ENCODE results near the gene RPS6KA2.

The RPS6KA2 gene

DNA sequence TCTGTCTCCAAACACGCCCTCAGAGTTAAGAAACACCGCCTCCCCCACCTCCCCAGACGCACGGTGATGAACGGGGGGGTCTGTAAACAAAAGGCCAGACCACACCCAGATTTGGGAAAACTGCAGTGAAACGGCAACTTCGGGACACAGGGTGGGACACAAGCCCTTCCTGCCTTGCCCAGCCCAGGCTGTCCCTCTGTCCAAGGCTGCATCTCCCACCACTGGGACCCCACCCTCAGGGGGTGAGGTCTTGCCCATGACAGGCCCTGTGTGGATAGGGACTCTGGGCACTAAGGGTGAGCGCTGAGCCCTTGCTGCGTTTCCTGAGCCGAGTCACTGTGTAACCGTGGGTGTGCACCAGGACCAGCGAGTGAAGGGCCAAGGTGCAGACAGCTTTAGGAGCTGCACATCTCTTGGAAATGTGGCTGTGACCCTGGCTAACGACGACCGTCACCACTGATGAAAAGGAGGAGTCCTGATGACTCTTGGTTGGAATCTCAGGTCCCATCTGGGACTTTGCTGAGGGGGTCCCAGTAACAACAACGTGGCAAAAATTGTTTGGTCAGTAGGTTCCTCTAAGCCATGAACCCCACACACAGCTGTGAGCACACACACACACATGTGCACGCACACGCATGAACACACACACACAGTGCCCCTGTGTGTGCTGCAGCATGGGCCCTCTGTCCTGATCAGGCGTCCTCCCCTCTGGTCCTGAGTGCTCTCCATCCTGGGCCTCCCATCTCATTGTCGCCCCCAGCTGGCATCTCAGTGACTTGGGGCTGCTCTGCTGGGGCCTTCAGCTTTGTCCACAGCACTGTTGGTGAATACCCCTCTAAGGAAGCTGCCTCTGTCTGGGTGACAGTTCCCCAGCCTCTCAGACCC lies 141.2 kb downstream of the RPS6KA2 start:
- DNase-seq (ENCODE audit: low read depth), result no peak

GRCh38 chr6:166484863-166485262 lies 142.2 kb downstream of the RPS6KA2 start:
- DNase-seq (ENCODE audit: low read depth), result no peak

DNA sequence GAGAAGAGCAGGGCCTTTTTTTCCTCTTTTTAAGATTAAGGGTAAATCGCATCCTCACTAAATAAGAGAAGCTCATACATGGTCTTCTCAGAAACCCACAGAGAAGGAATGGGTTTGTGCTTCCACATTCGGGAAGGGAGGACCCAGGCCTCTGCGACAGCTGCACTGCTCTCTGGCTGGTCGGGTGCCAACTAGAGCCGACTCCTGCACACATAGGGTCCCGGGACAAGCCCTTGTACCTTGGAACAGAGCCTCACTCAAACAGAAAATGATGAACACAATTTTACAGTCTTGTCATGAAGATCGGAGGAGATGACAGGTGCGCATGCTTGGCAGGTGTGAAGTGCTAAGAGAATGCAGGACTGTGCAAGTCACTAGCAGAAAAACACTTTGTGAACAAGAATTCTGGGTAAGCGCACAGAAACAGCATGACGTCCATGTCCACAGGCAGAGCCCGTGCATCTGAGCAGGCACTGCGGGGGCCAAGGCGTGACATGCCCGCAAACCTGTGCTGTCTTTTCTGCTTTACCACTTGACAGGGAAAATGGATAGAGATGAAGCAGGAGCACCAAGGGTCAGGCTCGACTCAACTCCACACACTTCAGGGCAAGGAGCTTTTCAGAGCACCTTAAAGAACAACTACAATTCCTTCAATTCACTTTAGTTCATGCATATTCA lies 143.3 kb downstream of the RPS6KA2 start:
- no peak for DNase-seq (ENCODE audit: low read depth)

GRCh38 chr6:166483026-166483425 lies 144.0 kb downstream of the RPS6KA2 start:
- no peak for DNase-seq (ENCODE audit: low read depth)

DNA sequence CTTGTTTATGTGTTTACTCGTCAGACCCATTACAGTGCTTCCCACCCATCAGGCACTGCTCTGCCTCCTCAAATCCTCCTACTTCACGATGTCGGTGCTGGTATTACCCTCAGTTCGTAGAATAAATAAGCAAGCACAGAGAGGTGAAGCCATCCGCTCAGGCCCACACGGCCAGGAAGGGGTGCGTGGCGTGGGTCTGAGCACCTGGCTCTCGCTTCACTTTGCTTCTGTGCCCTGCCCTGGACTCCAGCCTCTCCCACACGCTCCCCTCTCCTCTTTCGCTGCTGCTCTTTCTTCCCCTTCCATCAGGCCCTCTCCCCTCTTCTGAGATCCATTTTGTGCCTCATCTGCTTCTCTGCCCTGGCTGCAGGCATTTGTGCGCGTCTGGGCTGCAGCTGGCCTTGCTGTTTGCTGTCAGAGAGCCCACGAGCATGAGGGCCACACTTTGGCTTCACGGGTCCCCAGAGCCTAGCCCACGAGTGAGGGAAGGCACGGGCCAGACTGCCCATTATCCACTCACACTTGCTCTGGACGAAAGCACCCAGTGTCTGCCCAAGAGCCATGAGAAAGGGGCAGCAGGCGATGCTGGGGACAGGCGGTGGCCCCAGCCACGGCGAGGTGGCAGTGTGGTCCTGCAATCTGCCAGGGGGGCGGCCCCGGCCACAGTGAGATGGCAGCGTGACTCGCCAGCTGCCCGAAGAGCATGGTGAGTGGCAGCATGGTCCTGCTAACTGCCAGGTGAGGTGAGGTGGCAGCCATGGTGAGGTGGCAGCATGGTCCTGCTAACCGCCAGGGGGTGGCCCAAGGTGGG lies 148.1 kb downstream of the RPS6KA2 start:
- DNase-seq (ENCODE audit: low read depth), result no peak

GRCh38 chr6:166477647-166478365 lies 149.2 kb downstream of the RPS6KA2 start:
- no peak for DNase-seq (ENCODE audit: low read depth)

- no peak for DNase-seq (ENCODE audit: low read depth)
These were observed 150.3 kb downstream of the RPS6KA2 start for GRCh38 chr6:166476634-166477215.

DNA sequence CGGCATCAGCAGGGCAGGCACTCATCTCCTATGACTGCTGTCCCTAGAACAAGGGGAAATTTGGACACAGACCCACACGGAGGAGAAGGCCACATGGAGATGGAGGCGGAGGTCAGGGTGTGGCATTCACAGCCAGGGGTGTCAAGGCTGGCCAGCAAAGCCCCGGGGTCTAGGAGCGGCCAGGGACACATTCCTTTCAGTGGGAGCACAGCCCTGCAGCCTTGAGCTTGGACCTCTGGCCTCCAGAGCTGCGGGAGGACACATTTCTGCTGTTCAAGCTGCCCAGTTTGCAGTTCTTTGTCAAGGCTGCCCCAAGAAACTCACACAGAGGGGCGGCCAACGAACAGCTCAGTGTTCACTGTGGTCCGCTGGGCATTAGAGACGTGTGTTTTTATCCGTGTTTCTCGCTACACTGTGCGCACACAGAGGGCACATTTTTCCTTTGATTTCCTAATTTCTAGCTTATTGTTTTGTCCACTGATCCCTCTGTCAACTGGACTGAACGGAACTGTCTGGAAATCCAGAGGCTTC lies 150.9 kb downstream of the RPS6KA2 start:
- no peak for DNase-seq (ENCODE audit: low read depth)

GRCh38 chr6:166474721-166475565 lies 152.1 kb downstream of the RPS6KA2 start:
- DNase-seq (ENCODE audit: low read depth), result no peak

DNA sequence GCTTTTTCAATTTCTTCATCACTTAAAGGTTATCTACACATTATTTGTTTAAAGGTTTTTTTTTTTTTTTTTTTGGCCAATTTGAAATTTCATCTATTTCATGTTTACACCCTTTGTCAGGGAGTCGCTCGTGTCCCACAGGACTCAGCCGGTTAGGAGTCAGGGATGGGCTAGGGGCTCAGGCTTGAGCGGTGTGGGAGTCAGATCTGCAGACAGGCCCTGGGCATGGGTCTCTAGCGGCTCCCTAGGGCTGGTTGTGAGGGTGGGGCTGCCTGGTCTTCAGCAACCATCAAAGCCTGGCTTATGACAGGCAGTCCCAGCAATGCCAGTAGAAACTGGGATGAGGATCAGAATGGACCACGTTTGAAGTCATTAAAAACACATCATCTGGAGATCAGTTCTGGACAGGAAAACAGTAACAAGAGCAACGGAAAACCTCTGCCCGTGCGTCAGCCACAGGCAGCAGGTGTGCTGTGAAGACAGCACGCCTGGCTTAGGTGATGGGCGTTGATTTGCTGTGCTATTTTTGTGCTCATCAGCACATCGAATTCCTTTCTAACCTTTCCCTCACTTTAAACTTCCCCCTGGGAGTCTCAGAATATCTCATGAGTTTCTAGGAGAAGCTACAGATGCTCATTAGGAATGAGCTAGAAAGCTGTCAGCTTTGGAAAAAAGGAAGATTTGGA lies 153.0 kb downstream of the RPS6KA2 start:
- DNase-seq (ENCODE audit: low read depth), result no peak

DNA sequence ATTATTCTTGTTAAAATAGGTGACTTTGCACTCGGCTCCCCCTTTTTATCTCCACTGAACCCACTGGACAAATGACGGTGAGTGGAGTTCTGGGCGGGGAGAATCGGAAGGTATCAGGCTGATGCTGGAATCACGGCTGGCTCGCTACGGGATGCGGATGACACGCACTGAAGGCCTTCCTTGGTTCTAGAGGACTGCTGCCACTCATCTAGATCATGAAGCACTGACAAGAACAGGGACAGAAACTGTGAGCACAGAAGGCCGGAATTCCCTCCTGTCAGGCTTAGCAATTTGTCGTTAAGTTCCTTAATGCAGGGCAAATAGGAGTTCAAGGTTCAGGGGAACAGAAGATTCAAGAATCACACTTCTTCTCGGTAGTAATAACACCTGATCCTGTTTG lies 154.4 kb downstream of the RPS6KA2 start:
- no peak for DNase-seq (ENCODE audit: low read depth)

DNA sequence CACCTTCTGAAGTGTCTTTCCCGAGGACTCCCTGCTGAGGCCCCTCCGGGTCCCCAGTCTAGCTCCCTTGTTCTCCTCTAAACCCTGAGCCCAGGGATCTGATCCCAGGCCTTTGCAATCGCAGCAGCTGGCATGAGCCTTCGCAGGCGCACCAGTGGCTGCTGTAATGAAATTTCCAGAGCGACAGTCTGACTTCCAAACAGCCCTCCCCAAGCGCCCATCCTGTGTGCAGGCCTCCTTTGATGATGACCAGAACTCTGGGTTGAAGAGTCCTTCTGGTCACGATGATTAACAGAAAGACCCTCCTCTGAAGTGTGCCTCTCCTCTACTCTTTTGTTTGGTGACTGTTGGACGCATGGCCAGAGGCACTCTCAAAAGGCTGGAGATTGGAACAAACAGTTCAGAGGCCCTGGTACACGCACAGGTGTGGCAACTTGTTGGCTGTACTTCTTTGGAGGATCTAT lies 155.2 kb downstream of the RPS6KA2 start:
- no peak for DNase-seq (ENCODE audit: low read depth)

DNA sequence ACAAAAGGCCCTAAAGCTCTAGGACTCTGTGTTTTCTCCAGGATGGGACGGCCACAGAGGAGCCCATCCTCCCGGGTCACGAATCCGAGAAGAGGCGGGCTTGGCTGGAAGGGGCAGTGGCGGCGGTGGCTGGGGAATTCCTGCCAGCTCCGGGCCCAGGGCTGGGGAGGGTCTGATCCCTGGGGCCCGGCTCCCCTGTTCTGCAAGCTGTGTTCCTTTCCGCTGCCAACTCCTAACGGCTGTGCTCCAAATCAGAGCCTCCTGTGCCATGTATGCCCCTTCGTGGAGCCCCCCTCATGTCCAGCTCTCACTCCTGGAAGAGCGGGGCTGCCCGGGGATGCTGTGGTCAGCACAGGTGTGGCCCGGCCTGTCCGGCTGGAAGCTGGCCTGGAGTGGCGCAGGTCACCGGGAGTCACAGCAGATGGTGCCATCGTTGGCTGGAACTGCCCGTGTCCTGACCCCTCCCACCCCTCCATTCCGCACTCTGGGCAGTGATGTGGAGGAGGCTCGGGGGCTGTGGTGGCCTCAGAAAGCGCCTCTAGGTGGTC lies 156.1 kb downstream of the RPS6KA2 start:
- no peak for DNase-seq (ENCODE audit: low read depth)

DNA sequence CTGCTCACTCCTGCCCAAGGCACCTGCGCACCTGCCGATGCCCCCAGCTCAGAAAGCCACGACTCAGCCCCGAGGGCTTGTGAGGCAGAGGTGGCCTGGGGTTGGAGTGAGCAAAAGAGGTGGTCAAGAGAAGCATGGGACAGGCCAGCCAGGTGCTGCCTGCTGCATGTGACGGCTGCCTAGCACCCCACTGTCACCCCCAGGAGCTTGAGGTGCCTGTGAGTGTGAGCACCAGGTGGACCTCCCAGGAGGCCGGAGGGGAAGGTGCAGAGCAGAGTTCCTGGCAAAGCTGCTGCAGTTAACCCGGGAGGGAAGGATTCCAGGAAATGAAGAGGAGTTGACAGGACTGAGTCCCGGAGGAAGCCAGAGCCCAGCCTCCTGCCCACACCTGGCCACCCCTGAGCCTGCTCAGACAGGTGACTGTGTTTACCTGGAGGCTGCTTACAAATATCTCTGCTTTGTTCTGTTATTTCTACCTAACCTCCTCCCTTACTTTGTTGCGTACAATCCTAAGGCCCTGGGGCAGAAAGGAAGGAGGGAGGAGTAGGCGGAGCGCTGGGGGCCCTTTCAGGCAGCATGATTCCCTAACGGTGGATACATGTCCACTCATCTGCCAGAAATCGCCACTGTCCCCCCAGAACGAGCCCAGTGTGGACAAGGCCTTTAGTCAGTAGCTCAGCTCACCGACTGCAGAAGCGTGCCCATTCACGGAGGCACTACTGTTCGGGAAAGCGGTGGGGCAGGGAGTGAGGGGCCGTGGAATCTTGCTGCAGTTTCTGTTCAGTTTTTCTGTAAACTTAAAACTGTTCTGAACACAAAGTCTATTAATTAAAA lies 156.8 kb downstream of the RPS6KA2 start:
- no peak for DNase-seq (ENCODE audit: low read depth)

DNA sequence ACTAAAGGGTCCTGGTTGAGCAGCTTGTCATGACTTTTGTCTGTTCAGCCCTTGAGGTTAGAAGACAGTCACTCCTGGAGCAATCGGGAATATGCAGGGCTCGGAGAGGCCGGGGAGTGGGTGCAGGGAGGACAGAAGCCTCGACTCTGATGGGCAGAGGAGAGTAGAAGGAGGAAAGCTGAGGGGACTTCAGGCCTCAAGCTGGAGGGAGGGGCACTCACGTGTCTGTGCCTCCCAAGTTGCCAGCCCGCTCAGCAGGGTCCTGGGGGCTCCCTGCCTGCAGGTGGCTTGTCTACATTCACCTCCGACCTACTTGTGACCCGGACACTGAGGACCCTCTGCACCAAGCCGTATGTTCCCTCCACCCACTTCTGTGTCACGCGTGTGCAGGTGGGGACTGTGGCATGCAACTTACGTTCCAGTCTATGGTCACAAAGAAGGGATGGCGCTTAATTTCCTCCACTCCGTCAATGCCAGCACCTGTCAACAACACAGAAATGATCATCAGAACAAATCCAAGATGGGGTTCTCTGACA lies 157.6 kb downstream of the RPS6KA2 start:
- no peak for DNase-seq (ENCODE audit: low read depth)

DNA sequence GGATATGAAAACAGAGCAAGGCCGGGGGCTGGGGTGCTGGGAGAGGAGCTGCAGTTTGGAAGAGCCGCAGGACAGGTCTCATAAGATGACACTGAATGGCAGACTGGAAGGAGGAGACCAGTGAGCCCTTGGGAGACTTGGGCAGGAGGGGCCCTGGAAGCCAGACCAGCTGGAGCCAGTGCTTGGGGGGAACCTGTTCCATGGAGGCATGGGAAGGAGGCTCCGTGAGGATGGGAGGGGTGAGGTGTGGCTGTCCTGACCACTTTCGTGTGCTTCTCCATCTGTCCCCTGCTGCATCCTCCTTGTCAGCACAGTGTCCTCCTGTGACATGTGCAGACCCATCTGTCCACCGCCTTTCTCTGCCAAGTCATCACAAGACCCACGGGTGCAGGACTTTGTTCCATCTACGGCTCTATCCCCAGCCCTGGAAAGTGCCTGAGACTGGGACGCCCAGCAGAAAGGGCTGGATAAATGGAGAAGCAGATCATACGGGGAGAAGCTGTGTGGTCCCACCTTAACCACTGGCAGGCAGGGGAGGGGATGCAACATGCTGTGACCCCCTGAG lies 159.5 kb downstream of the RPS6KA2 start:
- DNase-seq (ENCODE audit: low read depth), result no peak

DNA sequence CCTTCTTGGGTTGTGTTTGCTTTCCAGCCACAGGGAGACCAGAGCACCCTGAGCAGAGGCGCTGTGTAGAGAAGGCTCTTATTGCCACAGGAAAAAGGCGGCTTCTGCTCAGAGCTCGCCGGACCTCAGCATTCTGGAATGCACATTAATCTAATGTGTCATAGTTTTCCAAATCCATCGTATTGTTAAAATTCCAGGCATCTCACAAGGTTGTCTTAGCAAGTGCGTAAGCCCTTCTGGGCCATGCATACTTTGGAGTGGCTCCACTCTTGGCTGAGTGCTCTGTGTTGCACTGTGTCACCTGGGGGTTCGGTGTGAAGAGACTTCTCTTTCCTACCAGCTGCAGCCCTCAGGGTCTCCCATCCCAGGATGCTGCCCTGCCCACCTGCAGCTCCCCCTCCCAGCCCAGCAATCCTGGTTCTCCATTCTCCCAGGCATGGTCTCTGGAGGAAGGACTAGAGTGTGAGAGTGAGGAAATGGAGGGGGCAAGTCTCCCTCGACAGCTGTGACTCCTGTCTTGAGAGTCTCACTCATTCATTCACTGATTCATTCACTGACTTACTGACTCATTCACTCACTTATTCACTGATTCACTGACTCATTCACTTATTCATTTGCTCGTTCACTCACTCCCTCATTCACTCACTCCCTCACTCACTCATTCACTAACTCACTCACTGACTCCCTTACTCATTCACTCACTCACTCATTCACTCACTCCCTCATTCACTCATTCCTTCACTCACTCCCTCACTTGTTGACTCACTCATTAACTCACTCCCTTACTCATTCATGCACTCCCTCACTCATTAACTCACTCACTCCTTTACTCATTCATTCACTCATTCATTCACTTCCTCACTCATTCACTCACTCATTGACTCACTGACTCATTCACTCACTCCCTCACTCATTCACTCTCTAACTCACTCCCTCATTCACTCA lies 160.6 kb downstream of the RPS6KA2 start:
- DNase-seq (ENCODE audit: low read depth), result no peak

Measured in stimulated activated CD8-positive, alpha-beta memory T cell treated with anti-CD3 and anti-CD28 coated beads, Interleukin-4, amount 100 ng/mL, for 24 hours (primary cell).